COLO829 (cell line): ENCODE measurements around the gene ADAMTS10.
"Not testable (repeated sequence)": the region's sequence is repeated elsewhere in the genome, so short reads cannot be mapped to it uniquely, and the experiment has no call there.

Experiments used
- DNase-seq: peaks from one replicate; pipeline ENCODE4 v3.0.0; 2012; ENCODE audit warnings: low spot score

Gene ADAMTS10

GRCh38 chr19:8610041-8610935 lies at the start of gene ADAMTS10:
Gene ADAMTS10 (minus strand): TSS chr19:8610715. CDS start chr19:8605710, 5,005 bp downstream.
- DNase-seq = no peak

- no peak for DNase-seq
Observed at GRCh38 chr19:8659905-8660304, 49.4 kb upstream of the ADAMTS10 start.

GRCh38 chr19:8657869-8658268 lies 47.4 kb upstream of the ADAMTS10 start:
- no peak for DNase-seq

GRCh38 chr19:8655340-8655709 lies 44.8 kb upstream of the ADAMTS10 start:
- no peak for DNase-seq

- peak; percentile 62 for DNase-seq
Observed at GRCh38 chr19:8654591-8655339, 44.2 kb upstream of the ADAMTS10 start.

GRCh38 chr19:8648240-8648639 lies 37.7 kb upstream of the ADAMTS10 start:
- DNase-seq = no peak

GRCh38 chr19:8643860-8644653 lies 33.5 kb upstream of the ADAMTS10 start:
- no peak for DNase-seq

- DNase-seq = no peak
Observed at GRCh38 chr19:8642561-8642960, 32.0 kb upstream of the ADAMTS10 start.

GRCh38 chr19:8641908-8642547 lies 31.5 kb upstream of the ADAMTS10 start:
- DNase-seq = peak; percentile 51

- DNase-seq = no peak
Observed at GRCh38 chr19:8641221-8641907, 30.8 kb upstream of the ADAMTS10 start.

- DNase-seq = no peak
Observed at GRCh38 chr19:8640402-8641004, 30.0 kb upstream of the ADAMTS10 start.

- no peak for DNase-seq
Observed at GRCh38 chr19:8639821-8640401, 29.4 kb upstream of the ADAMTS10 start.

GRCh38 chr19:8638078-8638619 lies 27.6 kb upstream of the ADAMTS10 start:
- DNase-seq = no peak

GRCh38 chr19:8637070-8637469 lies 26.6 kb upstream of the ADAMTS10 start:
- not testable (repeated sequence) for DNase-seq

GRCh38 chr19:8635422-8635821 lies 24.9 kb upstream of the ADAMTS10 start:
- no peak for DNase-seq

- no peak for DNase-seq
Observed at GRCh38 chr19:8631425-8631819, 20.9 kb upstream of the ADAMTS10 start.

- no peak for DNase-seq
Observed at GRCh38 chr19:8630796-8631424, 20.4 kb upstream of the ADAMTS10 start.

GRCh38 chr19:8629996-8630683 lies 19.6 kb upstream of the ADAMTS10 start, which contains the start of gene NFILZ:
Gene NFILZ (plus strand): TSS chr19:8630633. CDS start chr19:8676766, 46,133 bp downstream.
- no peak for DNase-seq

- no peak for DNase-seq
Observed at GRCh38 chr19:8629184-8629583, 18.7 kb upstream of the ADAMTS10 start.
